Muscle of leg (tissue), 11 donors: ENCODE measurements around the gene GNAT3. TPM values are rescaled to one million over a fixed set of nuclear protein-coding genes. Genes with fewer than 3 reads are reported as not detected.

Source experiments
- DNase-seq: peaks from one replicate; pipeline ENCODE4 v3.0.0; 2013
- H3K27ac ChIP-seq: one replicate; pipeline ENCODE4 v1.5.1; 2013; ENCODE audit warnings: mild to moderate bottlenecking, low read length, control low read depth
- H3K27me3 ChIP-seq: one replicate; pipeline ENCODE4 v1.6.1; 2013; ENCODE audit warnings: low read length; ENCODE audit not compliant: control insufficient read depth, insufficient read depth
- H3K36me3 ChIP-seq: one replicate; pipeline ENCODE4 v1.6.1; 2013; ENCODE audit warnings: low read length; ENCODE audit not compliant: control insufficient read depth, insufficient read depth
- H3K4me1 ChIP-seq: one replicate; pipeline ENCODE4 v1.6.1; 2013; ENCODE audit warnings: low read length; ENCODE audit not compliant: control insufficient read depth, insufficient read depth
- H3K4me3 ChIP-seq: one replicate; pipeline ENCODE4 v1.5.1; 2013; ENCODE audit warnings: low read length, control low read depth
- H3K9me3 ChIP-seq: replicated peaks from 2 replicates; pipeline ENCODE4 v1.6.1; 2013; ENCODE audit warnings: low read depth, low read length; ENCODE audit not compliant: control insufficient read depth
- WGBS: methylation state at CpG from one replicate; pipeline ENCODE4 v1.1.5; 2013; ENCODE audit warnings: missing lambda C conversion rate; ENCODE audit not compliant: insufficient coverage; 5-methylcytosine and 5-hydroxymethylcytosine counted together
- polyA plus RNA-seq, 8 donors: library from polyadenylated mRNA; unstranded; fragments of 120-200 nt; gene quantifications; one replicate each; pipeline versions ENCODE4 v1.2.1 to v1.2.3, GENCODE V29; 2013; ENCODE audit warnings: inconsistent platforms in 1 of 8, low replicate concordance in 1 of 8; ENCODE audit not compliant: insufficient read length in 8 of 8, insufficient read depth in 1 of 8
- total RNA-seq: library from RNA; stranded (reverse); fragments of 120-200 nt; gene quantifications from one replicate; pipeline ENCODE4 v1.2.4, GENCODE V29; 2013

GNAT3 gene
- total and polyA plus RNA-seq, 9 donors = 0.10 to 0.27 (median 0.13) TPM; not detected in 2

DNA sequence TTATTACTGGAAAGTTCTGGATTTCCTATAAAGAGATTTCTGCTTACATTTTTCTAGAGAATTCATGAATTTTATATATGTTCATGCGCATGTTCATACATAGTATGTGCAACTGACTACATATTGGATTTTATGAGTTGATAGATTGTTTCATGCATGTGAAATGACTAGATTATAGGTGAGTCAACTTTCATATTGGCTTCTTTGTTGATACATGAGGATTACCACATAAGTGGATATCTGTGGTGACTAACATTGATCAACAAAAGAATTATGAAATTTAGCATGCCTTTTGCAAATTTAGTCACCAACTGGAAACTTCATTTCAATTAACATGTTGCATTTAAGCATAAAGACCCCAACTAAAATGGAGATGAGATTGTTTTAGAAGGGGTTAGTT is 99.0 kb downstream of the GNAT3 start:
- H3K9me3 ChIP-seq = no peaks in the 10 kb centered on the region
- H3K4me3 ChIP-seq = no peak overlapping the region
- no CpG with 5 or more reads among the region's 1 CpG for WGBS
- H3K36me3 ChIP-seq = no peaks in the 10 kb centered on the region
- no peak overlapping the region for H3K27ac ChIP-seq
- no peaks in the 10 kb centered on the region for H3K27me3 ChIP-seq
- no peak for DNase-seq
- no peaks in the 10 kb centered on the region for H3K4me1 ChIP-seq

DNA sequence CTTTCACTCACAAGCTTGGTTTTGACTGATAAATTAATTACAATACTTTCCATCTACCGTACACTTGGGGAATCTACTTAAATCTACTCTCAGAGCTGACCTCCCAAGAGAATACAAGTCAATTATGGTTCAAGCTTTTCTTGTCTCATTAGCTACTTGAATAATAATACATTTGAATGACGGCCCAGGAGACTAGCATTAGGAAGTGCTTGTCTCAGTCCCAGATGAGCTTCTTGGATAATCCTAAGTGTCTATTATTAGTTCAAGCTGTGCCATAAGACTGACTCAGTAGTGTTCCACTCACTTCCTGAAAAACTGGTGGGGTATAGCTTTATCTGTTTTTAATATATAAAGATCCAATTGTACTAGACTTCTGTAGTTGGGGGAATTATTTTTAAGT is 100.2 kb downstream of the GNAT3 start:
- Histone ChIP-seq H3K9me3 (no peaks in the 10 kb centered on the region), H3K4me1 (no peaks in the 10 kb centered on the region), H3K27ac (no peak overlapping the region), H3K4me3 (no peak overlapping the region), H3K27me3 (no peaks in the 10 kb centered on the region), H3K36me3 (no peaks in the 10 kb centered on the region)
- no peak for DNase-seq
- WGBS = no CpG with 5 or more reads among the region's 2 CpGs

DNA sequence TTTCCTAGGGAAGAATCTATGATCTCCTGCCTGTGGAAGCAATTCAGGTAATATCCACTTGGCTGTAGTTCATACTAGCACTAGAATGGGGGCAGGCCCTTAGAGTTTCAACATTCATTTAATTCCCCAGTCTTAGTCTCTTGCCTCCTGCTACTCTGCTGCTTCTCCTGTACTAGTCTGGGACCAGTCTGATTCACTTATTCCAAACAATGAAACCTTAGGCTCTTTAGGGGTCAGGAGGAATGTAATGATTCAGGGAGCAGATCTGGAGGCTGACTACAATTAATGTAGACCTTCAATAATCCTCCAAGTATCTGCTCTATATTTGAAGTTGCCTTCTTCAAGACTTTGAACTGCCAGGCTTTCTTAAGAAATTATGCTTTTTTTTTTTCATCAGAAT is 101.8 kb downstream of the GNAT3 start:
- H3K36me3 ChIP-seq = no peaks in the 10 kb centered on the region
- no peaks in the 10 kb centered on the region for H3K9me3 ChIP-seq

More for the DNA sequence above, 101.8 kb downstream of the GNAT3 start:
- Histone ChIP-seq H3K4me1 (no peaks in the 10 kb centered on the region), H3K27me3 (no peaks in the 10 kb centered on the region), H3K27ac (no peak overlapping the region), H3K4me3 (no peak overlapping the region)
- no peak for DNase-seq

Other genes starting within 250 kb of the GNAT3 start
- gene CD36, start 126.6 kb upstream of the GNAT3 start, total RNA-seq = 300 TPM
- 100 to 1,000 TPM; 200 to 321 (median 231) TPM for gene CD36, start 126.6 kb upstream of the GNAT3 start, polyA plus RNA-seq